ENCODE measurements around the gene ZBTB20.

DNA sequence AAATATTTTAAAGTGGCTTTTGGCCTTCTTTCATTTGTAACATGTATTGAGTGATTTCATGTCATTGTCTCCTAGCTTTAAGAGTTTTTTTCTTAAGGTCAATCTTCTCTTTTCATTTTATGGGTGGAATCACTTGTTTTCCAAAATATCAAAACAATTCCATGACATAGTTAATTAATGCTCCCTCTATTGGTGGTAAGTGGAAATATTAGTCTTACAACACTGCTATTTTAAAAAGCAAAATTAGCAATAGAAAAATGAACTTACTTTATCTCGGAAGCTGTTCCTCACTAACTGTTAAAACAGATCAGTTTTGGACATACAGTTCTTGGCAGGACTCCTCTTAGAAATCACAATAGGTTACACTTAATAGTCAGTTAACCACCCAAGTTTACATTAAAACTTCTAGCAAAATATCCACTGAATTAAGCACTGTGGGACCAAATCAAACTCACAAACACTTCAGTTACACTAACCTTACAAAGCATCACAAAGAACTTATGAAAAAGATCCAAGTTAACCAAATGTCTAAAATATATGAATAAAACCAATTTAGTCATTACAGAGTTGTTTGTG lies 810.9 kb downstream of the ZBTB20 start:
- no peak for TF ChIP-seq POLR2A (IDR thresholded peaks at IDR 0.05)
- TF ChIP-seq, protein P1, sequence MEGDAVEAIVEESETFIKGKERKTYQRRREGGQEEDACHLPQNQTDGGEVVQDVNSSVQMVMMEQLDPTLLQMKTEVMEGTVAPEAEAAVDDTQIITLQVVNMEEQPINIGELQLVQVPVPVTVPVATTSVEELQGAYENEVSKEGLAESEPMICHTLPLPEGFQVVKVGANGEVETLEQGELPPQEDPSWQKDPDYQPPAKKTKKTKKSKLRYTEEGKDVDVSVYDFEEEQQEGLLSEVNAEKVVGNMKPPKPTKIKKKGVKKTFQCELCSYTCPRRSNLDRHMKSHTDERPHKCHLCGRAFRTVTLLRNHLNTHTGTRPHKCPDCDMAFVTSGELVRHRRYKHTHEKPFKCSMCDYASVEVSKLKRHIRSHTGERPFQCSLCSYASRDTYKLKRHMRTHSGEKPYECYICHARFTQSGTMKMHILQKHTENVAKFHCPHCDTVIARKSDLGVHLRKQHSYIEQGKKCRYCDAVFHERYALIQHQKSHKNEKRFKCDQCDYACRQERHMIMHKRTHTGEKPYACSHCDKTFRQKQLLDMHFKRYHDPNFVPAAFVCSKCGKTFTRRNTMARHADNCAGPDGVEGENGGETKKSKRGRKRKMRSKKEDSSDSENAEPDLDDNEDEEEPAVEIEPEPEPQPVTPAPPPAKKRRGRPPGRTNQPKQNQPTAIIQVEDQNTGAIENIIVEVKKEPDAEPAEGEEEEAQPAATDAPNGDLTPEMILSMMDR (IDR thresholded peaks at IDR 0.05) = peak; percentile 30 to 42 (median 37)

Data from right lobe of liver (tissue), 4 donors.